ENCODE results near the gene EMB. TPM values are rescaled to one million over a fixed set of nuclear protein-coding genes. Genes with fewer than 3 reads are reported as not detected.
"Not testable (repeated sequence)": the region's sequence is repeated elsewhere in the genome, so short reads cannot be mapped to it uniquely, and the experiment has no call there.

EMB gene
- total and polyA plus RNA-seq, 2 of the 8 experiments (the other 6 are each of a cell fraction or from before 2014, with no cell fraction given), result 29.3 to 48.4 TPM

DNA sequence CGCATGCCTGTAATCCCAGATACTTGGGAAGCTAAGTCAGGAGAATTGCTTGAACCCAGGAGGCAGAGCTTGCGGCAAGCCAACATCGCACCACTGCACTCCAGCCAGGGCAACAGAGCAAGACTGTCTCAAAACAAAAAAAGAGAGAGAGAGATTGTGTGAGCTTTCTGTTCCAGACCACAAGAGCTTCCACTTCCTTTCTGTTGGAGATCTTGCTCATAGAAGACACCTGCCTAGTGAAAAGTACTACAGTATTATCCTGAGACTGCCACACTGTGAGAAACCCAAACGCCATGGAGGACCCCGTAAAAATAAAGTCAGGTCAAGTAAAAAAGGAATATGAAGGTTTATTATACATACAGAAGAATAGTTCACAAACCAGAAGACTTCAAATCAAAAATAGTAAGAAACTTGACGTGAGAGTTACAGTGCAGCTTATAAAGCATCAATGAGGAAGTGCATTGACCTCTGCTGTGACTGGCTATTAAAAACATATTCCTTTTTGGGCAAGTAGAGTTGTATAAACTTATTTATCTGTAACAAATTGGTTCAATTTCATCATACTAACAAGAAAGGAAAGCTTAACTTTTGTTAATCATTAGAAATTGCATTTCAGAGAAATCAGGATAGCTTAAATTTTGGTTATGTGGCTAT is 4.3 kb upstream of the EMB start (continued):
- TF ChIP-seq HDAC2 (IDR thresholded peaks at IDR 0.05; ENCODE audit: borderline replicate concordance in 1 of 2, low read depth in 2 of 2, low read length in 2 of 2) (no peak), BACH1 (IDR thresholded peaks at IDR 0.05; ENCODE audit: low read length) (no peak), POLR2AphosphoS5 (IDR thresholded peaks at IDR 0.05; ENCODE audit: low read depth, low read length) (no peak), CREB1 (IDR thresholded peaks at IDR 0.05) (no peak), KDM1A (IDR thresholded peaks at IDR 0.05; ENCODE audit: borderline replicate concordance, low read length) (no peak), SRF (IDR thresholded peaks at IDR 0.05; ENCODE audit: low read depth, low read length) (no peak)
- TF ChIP-seq, protein P1, sequence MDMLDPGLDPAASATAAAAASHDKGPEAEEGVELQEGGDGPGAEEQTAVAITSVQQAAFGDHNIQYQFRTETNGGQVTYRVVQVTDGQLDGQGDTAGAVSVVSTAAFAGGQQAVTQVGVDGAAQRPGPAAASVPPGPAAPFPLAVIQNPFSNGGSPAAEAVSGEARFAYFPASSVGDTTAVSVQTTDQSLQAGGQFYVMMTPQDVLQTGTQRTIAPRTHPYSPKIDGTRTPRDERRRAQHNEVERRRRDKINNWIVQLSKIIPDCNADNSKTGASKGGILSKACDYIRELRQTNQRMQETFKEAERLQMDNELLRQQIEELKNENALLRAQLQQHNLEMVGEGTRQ (IDR thresholded peaks at IDR 0.05; ENCODE audit: low read length), result no peak

DNA sequence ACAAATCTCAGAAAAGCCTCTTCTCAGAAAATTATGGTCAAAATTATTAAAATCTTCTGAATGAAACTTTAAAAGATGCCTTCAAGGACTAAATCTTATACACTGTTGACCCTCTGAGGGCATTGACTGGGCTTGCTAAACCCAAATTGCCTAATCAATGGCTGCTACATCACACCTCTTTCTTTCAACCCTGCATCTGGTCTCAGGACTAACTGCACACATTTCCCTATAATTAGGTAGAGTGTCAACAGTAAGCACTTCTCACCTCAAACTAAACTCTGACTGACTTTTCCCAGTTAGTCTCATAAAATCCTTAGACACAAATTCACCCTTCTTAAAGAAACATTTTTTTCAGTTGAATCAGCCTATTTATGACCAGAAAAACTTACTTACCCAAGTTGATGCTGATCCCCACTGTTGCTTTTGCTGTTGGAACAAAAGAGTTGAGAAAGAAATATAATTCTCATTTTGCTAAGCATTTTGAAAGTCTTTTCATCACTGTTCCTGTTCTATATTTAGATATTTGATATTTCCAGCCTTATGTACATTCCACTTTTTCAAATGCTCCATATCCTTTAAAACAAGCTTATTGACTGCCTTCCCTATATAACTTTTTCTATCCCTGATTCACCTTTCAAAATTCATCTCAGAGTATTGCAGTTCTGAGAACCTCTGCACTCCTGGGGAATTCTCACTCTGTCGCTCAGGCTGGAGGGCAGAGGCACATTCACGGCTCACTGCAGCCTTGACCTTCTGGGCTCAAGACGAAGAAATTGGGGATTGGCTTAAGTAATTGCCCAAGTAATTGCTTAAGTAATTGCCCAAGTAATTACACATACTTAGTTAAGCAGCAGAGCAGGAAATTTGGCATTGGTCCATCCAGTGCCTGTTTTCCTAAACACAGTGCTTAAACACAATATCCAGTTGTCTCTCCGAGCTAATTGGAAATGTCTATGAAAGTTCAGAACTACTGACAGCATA is 1.8 kb upstream of the EMB start:
- H3K56ac ChIP-seq (replicated peaks; ENCODE audit: insufficient read length, low read depth, low read length); H4K5ac ChIP-seq (ENCODE audit: insufficient read length, low read depth, low read length); H3K4ac ChIP-seq (replicated peaks; ENCODE audit: insufficient read length, low read depth, low read length); H3K23me2 ChIP-seq (ENCODE audit: low read depth, low read length); H2AK5ac ChIP-seq (ENCODE audit: low read depth, low read length); H4K20me1 ChIP-seq (replicated peaks in 1 of 2; ENCODE audit: control insufficient read depth in 1 of 2, insufficient read depth in 2 of 2, low read length in 2 of 2); H3K23ac ChIP-seq (ENCODE audit: insufficient read length); H4K8ac ChIP-seq (ENCODE audit: extremely low read depth, insufficient read depth, low read length); H2BK5ac ChIP-seq (ENCODE audit: low read depth, low read length); H3K27me3 ChIP-seq (replicated peaks in 1 of 4; ENCODE audit: control insufficient read depth in 3 of 4, extremely low read depth in 1 of 4, insufficient read depth in 3 of 4, low read length in 3 of 4); H3K79me2 ChIP-seq (ENCODE audit: control insufficient read depth in 1 of 2, insufficient read depth in 2 of 2, low read length in 2 of 2); H3K4me1 ChIP-seq (replicated peaks in 1 of 4; ENCODE audit: control insufficient read depth in 3 of 4, insufficient read depth in 4 of 4, low read length in 3 of 4); H3K18ac ChIP-seq (ENCODE audit: extremely low read depth, low read length); H2BK20ac ChIP-seq (ENCODE audit: low read length); H3K36me3 ChIP-seq (ENCODE audit: control insufficient read depth in 2 of 4, insufficient read depth in 4 of 4, low read length in 3 of 4); H2BK120ac ChIP-seq (replicated peaks; ENCODE audit: low read depth, low read length); CTCF ChIA-PET (ENCODE audit: partially characterized antibody); H2BK12ac ChIP-seq (ENCODE audit: low read depth, low read length); H4K91ac ChIP-seq (replicated peaks; ENCODE audit: insufficient read length, low read length); H3K14ac ChIP-seq (ENCODE audit: insufficient read length); DNase-seq (ENCODE audit: low read depth in 1 of 2, low spot score in 2 of 2); H3K27ac ChIP-seq (ENCODE audit: low read depth, low read length); H2BK15ac ChIP-seq (ENCODE audit: low read length); H3K9ac ChIP-seq (replicated peaks in 1 of 4; ENCODE audit: extremely low read depth in 1 of 4, low read depth in 3 of 4, low read length in 3 of 4); H3K9me3 ChIP-seq (ENCODE audit: insufficient read depth in 2 of 2, low read depth in 1 of 2, low read length in 1 of 2); H3K4me3 ChIP-seq (ENCODE audit: extremely low read depth in 1 of 4, insufficient read depth in 2 of 4, low read depth in 3 of 4, low read length in 4 of 4); H3K79me1 ChIP-seq (ENCODE audit: low read depth, low read length); H3K4me2 ChIP-seq (ENCODE audit: insufficient read depth in 1 of 2, low read depth in 2 of 2, low read length in 2 of 2); H2AFZ ChIP-seq (ENCODE audit: low read length): not testable (repeated sequence)
- FAIRE-seq, result peak; percentile 73
- WGBS, 2 experiments (ENCODE audit: extremely low coverage in 1 of 2, insufficient coverage in 1 of 2, insufficient read length in 1 of 2, insufficient replicate concordance in 2 of 2, low coverage in 1 of 2, low lambda C conversion rate in 2 of 2, missing lambda C conversion rate in 1 of 2), result 94% methylated on average over 3 of the region's 4 CpGs; no CpG with 5 or more reads in 1 of the 2 experiments
- POLR2A ChIA-PET (ENCODE audit: partially characterized antibody), result interaction anchor here (0.6 kb wide), 1 partner anchor 1944 kb away, joined by 3 read pairs; no protein-coding TSS in a partner anchor

Measured in H1 (cell line).